Ovary (tissue), 3 donors: ENCODE results near the gene LYRM1.

Experiments
- CTCF ChIP-seq, 3 donors: fragments of 450-650 bp in 2 of 3; fragments of 200-600 bp in 1 of 3; IDR thresholded peaks; one replicate each; pipeline versions ENCODE4 v1.5.1 to v1.8.0; 2016 to 2022; ENCODE audit warnings: antibody characterized with exemption in 3 of 3, mild to moderate bottlenecking in 1 of 3
- EP300 ChIP-seq: sonication (generic); formaldehyde crosslinking; IDR thresholded peaks from one replicate; pipeline ENCODE4 v1.6.1; 2017; ENCODE audit warnings: antibody characterized with exemption
- POLR2A ChIP-seq: fragments of 450-650 bp; IDR thresholded peaks from one replicate; pipeline ENCODE4 v1.6.1; 2017; ENCODE audit warnings: antibody characterized with exemption, mild to moderate bottlenecking, moderate library complexity
- donor health status: DM: no; HTN: no; CAD: no.

- TF ChIP-seq POLR2A (no peak), CTCF (IDR thresholded peaks at IDR 0.05) (no peak), EP300 (no peak)
These were observed 30.6 kb downstream of the LYRM1 start for GRCh38 chr16:20931066-20931600.
